ENCODE results near the gene ASGR2. TPM values are rescaled to one million over a fixed set of nuclear protein-coding genes. Genes with fewer than 3 reads are reported as not detected.

The ASGR2 gene
- total and polyA plus RNA-seq, 2 of the 13 experiments (the other 11 are each of a cell fraction or from before 2014, with no cell fraction given), result 320 to 754 TPM

- TF ChIP-seq, protein P1, sequence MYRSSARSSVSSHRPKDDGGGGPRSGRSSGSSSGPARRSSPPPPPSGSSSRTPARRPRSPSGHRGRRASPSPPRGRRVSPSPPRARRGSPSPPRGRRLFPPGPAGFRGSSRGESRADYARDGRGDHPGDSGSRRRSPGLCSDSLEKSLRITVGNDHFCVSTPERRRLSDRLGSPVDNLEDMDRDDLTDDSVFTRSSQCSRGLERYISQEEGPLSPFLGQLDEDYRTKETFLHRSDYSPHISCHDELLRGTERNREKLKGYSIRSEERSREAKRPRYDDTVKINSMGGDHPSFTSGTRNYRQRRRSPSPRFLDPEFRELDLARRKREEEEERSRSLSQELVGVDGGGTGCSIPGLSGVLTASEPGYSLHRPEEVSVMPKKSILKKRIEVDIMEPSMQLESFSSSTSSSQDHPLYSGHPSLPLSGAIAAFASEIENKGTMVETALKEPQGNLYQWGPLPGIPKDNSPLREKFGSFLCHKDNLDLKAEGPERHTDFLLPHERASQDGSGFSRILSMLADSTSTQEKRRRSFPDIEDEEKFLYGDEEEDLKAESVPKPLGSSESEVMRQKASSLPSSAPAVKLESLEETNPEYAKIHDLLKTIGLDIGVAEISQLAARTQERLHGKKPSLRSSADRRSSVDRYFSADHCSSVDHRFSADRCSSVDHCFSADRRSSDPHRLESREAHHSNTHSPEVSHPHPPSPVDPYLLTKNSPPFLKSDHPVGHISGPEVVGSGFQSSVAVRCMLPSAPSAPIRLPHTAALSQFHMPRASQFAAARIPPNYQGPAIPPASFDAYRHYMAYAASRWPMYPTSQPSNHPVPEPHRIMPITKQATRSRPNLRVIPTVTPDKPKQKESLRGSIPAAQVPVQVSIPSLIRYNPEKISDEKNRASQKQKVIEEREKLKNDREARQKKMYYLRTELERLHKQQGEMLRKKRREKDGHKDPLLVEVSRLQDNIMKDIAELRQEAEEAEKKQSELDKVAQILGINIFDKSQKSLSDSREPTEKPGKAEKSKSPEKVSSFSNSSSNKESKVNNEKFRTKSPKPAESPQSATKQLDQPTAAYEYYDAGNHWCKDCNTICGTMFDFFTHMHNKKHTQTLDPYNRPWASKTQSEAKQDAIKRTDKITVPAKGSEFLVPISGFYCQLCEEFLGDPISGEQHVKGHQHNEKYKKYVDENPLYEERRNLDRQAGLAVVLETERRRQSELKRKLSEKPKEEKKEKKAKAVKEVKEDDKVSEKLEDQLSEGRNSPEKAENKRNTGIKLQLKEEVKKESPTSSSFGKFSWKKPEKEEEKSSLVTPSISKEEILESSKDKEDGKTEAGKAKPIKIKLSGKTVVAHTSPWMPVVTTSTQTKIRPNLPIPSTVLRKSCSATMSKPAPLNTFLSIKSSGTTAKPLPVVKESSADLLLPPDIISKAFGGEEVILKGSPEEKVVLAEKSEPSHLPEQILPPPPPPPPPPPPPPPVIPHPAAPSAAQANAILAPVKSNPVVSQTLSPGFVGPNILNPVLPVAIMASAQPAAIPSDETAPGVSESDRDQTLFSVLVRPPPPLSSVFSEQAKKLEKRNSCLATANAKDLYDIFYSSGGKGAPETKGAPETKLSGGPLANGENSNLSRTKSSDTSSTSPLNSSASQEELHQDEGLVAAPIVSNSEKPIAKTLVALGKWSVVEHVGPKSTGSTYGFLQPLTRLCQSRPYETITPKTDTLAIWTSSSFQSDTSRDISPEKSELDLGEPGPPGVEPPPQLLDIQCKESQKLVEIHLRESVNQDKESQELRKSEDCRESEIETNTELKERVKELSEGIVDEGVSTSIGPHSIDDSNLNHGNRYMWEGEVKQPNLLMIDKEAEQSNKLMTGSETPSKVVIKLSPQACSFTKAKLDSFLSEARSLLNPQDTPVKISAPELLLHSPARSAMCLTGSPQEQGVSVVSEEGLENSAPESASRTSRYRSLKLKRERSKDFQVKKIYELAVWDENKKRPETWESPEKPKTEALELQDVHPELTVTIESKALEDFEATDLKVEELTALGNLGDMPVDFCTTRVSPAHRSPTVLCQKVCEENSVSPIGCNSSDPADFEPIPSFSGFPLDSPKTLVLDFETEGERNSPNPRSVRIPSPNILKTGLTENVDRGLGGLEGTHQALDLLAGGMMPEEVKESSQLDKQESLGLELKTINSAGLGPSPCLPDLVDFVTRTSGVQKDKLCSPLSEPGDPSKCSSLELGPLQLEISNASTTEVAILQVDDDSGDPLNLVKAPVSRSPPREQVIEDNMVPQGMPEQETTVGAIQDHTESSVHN (CRISPR knock-in tag; IDR thresholded peaks at IDR 0.05), result 0 out of 2 replicates have a peak, but pooled peaks have one; percentile 63
- TF ChIP-seq SRY (CRISPR knock-in tag; IDR thresholded peaks at IDR 0.05) (no peak), LCORL (IDR thresholded peaks at IDR 0.05) (no peak), LCORL (CRISPR knock-in tag; IDR thresholded peaks at IDR 0.05) (peak; percentile 57; the same call in 1 of the 2 replicates), RARA (CRISPR knock-in tag; IDR thresholded peaks at IDR 0.05) (peak; percentile 48), TCF7L2 (IDR thresholded peaks at IDR 0.05; ENCODE audit: low read depth, low read length) (no peak), ZBTB8A (CRISPR knock-in tag; IDR thresholded peaks at IDR 0.05; ENCODE audit: borderline replicate concordance, low read depth) (no peak), ZNF225 (CRISPR knock-in tag; IDR thresholded peaks at IDR 0.05) (no peak), TARDBP (CRISPR knock-in tag; IDR thresholded peaks at IDR 0.05) (0 out of 2 replicates have a peak, but pooled peaks have one; percentile 32), SOX13 (IDR thresholded peaks at IDR 0.05) (peak; percentile 86), SOX13 (CRISPR knock-in tag; conservative IDR thresholded peaks at IDR 0.05 in 1 of 2, IDR thresholded peaks at IDR 0.05 in 1 of 2) (peak in 1 of 2 experiments; percentile 88; a peak in 2 of 4 replicates), ZNF607 (CRISPR knock-in tag; IDR thresholded peaks at IDR 0.05; ENCODE audit: borderline replicate concordance) (no peak), ZBTB20 (CRISPR knock-in tag; IDR thresholded peaks at IDR 0.05; ENCODE audit: borderline replicate concordance, low read depth) (no peak), ZNF614 (CRISPR knock-in tag; IDR thresholded peaks at IDR 0.05; ENCODE audit: borderline replicate concordance) (no peak), NR2F6 (IDR thresholded peaks at IDR 0.05) (peak; percentile 98), NR2F6 (CRISPR knock-in tag; IDR thresholded peaks at IDR 0.05) (peak; percentile 97)
- TF ChIP-seq, protein P2, sequence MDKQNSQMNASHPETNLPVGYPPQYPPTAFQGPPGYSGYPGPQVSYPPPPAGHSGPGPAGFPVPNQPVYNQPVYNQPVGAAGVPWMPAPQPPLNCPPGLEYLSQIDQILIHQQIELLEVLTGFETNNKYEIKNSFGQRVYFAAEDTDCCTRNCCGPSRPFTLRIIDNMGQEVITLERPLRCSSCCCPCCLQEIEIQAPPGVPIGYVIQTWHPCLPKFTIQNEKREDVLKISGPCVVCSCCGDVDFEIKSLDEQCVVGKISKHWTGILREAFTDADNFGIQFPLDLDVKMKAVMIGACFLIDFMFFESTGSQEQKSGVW (CRISPR knock-in tag; IDR thresholded peaks at IDR 0.05; ENCODE audit: borderline replicate concordance), result no peak
- TF ChIP-seq, protein P3, sequence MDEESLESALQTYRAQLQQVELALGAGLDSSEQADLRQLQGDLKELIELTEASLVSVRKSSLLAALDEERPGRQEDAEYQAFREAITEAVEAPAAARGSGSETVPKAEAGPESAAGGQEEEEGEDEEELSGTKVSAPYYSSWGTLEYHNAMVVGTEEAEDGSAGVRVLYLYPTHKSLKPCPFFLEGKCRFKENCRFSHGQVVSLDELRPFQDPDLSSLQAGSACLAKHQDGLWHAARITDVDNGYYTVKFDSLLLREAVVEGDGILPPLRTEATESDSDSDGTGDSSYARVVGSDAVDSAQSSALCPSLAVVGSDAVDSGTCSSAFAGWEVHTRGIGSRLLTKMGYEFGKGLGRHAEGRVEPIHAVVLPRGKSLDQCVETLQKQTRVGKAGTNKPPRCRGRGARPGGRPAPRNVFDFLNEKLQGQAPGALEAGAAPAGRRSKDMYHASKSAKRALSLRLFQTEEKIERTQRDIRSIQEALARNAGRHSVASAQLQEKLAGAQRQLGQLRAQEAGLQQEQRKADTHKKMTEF (CRISPR knock-in tag; IDR thresholded peaks at IDR 0.05), result no peak
- TF ChIP-seq, protein P4, sequence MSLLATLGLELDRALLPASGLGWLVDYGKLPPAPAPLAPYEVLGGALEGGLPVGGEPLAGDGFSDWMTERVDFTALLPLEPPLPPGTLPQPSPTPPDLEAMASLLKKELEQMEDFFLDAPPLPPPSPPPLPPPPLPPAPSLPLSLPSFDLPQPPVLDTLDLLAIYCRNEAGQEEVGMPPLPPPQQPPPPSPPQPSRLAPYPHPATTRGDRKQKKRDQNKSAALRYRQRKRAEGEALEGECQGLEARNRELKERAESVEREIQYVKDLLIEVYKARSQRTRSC (CRISPR knock-in tag; IDR thresholded peaks at IDR 0.05; ENCODE audit: low read depth), result no peak
- TF ChIP-seq, protein P5, sequence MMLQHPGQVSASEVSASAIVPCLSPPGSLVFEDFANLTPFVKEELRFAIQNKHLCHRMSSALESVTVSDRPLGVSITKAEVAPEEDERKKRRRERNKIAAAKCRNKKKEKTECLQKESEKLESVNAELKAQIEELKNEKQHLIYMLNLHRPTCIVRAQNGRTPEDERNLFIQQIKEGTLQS (CRISPR knock-in tag; IDR thresholded peaks at IDR 0.05), result no peak
Observed at GRCh38 chr17:7132511-7133094, 18.0 kb upstream of the ASGR2 start (continued).
